ENCODE data around the gene SYNE3.

SYNE3 gene

DNA sequence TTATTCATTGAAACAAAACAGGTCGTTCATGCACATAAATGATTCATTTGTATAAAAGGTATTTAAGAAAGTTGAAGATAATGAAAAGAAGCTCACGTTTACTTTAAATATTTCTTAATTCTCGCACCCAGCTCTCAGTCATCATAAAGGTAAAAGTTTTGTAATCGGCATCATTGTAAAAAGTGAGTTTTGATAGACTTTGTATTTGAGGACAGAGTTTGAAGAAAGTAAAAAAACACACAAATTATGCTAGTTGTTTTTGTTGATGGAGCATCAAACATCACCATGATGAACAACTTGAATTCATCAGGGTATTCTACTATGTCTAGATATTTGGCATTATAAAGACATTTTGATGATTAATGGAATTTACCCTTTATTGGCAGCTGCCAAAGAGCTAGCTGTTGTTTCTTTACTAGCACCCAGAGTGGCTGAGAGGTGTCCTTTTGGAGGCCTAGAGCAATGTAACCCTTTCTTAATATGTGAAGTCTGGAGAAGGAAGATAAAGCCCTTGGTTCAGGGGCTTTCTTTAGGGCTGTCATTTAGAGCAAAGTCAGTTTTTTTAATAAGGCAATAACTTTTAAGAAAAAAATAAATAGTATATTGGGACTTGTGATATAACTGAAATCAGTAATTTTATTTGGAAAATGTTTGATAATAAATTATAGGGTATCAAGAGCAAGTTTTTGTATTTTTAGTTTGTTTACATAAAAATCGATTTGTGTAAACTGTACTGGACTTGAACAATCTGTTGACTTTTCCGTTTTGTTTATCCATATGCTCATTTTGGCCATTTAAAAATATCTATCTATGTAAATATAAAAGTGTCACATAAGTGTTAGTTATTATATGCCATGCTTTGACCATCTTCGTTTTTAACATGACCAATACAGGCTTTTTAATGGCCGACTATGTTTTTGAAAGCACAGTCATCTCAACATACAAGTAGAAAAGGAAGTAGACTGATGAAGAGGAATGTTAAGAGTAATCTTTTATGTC lies 25.8 kb upstream of the SYNE3 start:
- DNase-seq (ENCODE audit: low read depth, low spot score): no peak

DNA sequence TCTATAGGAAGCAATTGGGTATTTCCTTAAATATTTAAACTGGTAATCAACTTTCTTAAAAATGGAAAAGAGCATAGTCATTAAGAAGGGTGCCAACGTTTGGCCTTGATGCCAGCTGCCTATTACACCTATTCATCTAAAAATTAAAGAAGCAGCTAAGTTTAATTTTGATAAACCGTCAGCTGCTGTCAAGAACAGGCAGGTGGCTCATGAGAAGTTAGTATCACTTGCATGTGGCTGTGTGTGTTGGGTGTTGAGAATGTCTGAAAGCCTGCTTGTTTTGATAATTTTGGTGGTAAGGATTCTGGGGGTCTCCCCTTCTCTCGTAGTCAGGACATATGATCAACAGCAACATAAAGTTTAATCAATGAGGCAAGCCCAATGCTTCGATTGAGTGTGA lies 24.9 kb upstream of the SYNE3 start:
- no peak for DNase-seq (ENCODE audit: low read depth, low spot score)

DNA sequence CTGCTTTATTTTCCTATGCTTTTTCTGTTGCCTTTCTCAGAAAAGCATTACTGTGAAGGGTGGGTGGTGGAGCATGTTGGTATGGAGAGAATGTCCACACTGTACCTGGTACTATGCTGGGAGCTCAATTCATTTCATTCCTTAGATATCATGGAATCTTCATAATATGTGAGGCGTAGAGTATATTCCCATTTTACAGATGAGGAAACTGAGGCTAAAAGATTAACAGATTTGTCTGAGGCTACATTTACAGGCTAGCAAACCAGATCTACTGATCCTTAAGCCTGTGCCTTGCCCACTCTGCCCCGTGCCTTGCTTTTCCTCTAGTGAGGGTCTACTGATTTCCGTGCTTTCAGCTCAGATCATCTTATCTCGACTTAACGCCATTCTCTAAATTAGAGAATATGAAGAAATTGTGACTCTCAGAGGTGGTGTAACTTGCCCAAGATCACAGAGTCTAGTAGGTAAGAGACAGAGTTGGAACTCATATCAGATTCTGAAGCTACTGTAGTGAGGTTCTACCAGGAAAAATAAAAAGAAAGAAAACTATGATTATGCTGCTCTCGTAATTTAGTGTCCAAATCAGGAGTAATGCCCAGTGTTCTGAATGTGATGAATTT lies 23.9 kb upstream of the SYNE3 start:
- no peak for DNase-seq (ENCODE audit: low read depth, low spot score)

DNA sequence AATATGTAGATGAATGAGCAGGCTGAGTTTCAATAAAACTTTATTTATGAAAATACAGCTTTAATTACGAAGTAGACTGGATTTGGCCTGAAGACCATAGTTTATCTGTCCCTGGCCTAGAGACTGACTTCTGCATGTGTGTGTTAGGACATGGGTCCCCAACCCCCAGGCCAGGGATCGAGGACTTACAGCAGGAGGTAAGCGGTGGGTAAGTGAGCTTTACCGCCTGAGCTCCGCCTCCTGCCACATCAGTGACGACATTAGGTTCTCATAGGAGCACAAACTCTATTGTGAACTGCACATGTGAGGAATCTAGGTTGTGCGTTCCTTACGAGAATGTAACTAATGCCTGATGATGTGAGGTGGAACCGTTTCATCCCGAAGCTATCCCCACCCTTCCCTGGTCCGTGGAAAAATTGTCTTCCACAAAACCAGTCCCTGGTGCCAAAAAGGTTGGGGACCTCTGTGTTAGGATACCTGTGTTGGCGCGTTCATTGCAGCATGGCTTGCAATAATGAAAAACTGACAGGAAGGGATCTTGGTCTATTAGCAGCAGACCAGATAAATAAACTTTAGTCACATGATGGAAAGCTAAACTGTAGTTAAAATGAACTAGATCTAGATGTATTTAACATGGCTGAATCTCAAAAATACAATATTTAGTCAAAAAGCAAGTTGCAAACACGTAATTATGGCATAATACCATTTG lies 22.5 kb upstream of the SYNE3 start:
- no peak for DNase-seq (ENCODE audit: low read depth, low spot score)

DNA sequence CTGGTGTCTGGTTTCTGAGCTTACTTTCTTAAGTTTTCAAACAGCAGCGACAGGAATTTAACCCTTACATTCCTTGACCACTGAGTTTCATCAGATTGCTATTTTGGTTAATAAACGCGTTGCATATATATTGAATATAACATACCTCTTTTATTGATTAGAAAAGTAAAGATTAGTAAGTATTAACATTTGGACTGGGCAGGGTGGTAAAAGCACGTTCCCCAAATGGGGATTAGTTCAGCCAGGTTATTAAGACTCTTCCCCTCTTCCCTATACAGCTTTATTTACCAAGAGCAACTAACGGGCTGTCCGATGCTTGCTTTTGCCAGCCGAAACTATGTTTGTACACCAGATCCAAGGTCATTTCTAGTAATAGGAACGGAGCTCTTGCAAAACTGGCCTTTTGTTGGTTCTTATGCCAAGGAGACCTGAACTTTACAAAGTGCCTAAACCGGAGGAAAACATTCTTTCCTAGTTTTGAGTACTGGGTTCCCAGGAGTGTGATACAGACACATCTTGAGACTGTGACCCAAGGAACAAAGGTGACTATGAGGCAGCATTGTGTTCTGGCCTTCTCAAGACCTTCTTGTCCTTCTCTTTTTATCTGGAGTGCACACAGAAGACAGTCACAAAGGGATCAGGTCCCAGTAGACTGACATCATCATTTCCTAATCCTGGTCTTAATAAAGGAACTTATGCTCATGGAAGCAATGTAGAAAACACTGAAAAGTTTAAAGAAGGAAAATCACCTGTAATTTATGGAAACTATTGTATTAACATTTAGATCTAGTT lies 21.0 kb upstream of the SYNE3 start:
- no peak for DNase-seq (ENCODE audit: low read depth, low spot score)

DNA sequence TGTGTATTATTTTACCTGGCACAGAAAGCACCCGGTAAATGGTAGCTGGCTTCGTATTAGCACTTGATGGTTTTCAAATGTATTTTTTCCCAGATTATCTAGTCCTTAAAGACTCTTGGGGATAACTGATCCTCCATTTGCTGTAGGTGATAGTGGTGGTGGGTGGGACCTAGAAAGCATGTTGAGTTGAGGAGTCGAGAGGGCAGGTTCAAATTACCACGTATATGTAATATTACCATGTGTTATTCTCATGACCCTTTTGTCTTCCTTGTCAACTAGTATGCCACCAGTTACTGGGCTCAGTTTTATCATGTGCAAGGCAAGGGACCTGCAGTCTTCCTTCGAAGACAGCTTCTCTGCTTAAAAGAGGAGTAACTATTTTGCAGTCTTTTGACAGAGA lies 20.2 kb upstream of the SYNE3 start:
- no peak for DNase-seq (ENCODE audit: low read depth, low spot score)

DNA sequence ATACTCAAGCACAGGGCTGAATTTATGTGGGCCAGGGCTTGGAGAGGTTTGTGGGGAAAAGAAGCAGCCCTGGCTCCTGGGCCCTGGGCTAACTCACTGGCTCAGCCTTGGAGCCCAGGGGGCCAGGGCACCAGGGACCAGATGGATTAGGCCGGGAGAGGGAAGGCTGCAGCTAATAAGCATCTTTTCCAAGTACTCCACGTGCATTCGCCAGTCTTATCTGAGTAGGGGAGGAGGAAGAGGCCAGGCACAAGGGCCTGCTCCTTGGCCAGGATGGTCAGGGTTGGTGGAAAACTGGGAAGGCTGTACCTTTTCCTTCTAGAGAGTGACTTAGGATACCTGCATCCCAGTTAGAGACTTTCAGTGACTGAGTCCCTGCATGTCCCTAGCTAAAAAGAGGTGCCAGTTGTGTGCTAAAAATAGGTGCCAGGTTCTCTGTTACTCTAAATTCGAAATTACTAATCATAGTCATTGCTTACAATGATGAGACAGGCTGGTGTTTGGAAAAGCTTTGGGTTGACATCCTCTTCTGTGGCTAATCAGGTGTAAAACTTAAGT lies 19.7 kb upstream of the SYNE3 start:
- DNase-seq (ENCODE audit: low read depth, low spot score): no peak

DNA sequence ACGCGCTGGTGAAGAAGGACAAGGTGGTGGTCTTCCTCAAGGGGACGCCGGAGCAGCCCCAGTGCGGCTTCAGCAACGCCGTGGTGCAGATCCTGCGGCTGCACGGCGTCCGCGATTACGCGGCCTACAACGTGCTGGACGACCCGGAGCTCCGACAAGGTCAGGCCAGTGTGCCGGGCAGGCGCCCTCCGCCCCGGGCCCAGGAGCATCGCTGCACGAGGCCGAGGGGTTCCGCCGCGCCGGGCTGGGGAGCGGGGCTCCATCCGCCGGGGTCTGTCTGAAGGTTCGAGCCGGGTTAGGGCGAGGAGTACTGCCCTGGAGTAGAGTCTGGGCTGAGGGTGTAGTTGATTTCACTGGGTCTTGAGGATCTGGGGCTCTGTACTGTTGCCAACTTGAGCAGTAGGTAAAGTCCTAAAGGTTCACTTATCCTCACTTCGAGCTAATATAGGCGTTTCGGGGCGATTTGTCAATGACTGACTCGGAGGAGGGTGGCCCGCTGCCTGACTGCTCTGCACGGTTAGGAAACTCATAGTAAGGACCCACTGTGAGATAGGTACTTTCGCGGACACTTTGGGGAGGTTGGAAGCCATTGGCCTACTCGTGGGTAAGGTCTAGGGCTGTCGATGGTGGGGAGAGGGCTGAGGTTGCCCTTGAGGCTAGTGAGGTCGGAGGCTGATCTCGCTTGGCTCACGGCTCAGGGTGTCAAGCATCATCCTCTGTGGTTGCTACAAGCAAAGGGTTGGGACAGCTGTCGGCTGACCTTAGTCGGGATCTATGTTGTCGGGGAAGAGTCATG lies 19.0 kb upstream of the SYNE3 start:
- no peak for DNase-seq (ENCODE audit: low read depth, low spot score)

DNA sequence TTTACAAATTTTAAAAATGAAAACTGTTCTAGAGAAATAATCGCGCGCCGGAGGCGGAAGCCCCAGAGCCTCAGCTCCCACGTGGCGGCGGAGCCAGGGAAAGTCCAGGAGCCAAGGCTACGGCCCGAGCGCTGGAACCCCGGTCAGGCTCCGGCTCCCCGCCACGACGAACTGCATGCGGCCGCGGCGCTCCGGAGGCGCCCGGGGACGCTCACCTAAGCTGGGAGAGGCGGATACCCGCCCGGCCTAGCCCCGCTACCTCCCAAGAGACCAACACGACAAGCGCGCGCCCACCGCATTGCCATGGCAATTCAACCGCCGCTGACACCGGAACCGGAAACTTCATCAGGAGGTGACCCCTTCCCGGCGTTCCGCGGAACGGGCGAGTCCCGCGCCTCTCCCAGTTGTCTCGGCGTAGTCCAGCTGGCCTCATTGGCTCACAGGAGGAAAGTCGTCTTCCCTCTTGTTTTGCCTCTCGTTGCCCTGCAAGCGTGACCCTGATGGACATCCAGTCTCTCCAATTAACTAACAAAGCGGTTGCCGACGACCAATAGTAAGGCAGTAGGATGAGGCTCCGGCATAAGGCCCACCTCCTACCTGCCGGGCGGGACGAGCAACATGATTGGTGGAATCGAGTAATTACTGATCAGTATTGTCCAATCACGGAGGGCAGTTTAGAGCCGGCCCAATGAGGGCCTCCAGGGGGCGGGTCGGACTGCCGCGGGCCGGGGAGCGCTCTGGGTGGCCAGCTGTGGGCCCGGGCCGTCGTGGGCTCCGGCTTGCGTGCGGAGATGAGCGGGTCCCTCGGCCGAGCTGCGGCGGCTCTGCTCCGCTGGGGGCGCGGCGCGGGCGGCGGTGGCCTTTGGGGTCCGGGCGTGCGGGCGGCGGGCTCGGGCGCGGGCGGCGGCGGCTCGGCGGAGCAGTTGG lies 18.1 kb upstream of the SYNE3 start, which contains the start of gene GLRX5:
GLRX5 (plus strand) TSS at position 752 of the 927 bp plus-strand sequence; CDS start at position 792, 40 bp downstream.
- DNase-seq (ENCODE audit: low read depth, low spot score): peak; percentile 100

DNA sequence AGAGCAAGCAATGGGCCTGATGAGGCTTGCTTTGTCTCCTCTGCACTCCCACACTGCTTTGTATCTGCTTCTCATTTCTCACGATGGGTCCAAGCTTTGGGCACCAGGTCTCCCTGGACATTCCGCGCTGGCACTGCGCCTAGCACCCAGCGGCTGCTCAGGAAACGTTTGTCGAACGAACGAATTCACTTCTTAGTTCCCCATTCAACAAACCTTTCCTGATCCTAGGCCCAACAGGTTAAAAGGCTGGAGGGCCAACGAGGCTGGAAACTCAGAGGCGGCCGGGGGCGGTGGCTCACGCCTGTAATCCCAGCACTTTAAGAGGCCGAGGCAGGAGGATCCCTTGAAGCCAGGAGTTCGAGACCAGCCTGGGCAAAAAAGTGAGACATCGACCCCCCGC lies 17.4 kb upstream of the SYNE3 start:
- DNase-seq (ENCODE audit: low read depth, low spot score): no peak

DNA sequence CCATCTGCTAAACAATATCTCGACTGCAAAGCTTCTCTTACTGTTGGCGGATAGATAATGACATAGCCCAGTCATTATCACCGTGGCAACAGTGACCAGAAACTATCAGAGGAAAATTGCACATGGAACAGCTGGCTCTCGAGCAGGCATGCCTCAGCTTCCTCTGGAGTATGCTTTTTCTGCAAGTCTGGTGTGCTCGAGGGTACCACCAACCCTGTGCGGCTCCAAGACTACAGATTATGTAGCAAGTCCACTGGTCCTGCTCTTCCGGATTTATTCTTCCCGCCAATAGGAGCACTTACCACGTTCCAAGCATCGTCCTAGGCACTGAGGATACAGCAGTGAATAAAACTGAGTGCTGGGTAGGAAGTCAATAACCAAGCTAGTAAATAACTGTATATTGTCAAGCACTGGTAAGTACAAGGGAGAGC lies 17.0 kb upstream of the SYNE3 start:
- DNase-seq (ENCODE audit: low read depth, low spot score): no peak

DNA sequence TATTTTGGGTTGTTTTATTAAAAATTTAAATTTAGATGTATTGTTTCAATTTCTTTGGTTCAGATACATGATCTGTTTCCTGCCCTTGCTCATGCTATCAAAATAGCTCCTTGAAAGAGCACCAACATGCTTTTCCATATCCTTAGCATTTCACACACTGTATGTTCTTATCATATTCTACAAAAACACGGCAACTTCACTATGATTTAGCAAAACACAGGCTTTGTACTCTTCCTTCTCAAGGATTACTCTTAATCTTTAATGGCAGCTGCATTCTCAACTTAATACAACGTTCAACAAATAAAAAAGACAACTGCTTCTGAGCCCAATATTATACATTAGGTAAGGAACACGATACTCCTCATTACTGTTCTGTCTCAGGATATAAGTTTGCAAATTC lies 15.5 kb upstream of the SYNE3 start:
- DNase-seq (ENCODE audit: low read depth, low spot score): no peak

DNA sequence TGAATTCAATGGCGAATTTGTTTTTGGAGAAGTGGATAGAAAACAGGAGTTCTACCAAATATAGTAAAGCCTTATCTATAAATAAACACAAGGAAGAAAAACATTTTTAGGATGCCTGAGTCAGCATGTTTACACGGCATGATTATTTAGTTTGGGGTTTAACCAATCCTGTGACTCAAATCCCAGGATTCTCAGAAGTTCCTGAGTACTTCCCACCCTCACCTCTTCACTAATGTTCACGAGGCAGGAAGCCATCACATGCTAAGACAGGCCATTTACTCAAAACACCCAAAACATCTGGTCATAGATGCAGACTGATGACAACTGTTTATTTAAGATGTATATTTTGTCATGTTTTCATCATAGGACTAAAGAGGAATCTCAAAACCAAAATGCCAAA lies 15.0 kb upstream of the SYNE3 start:
- no peak for DNase-seq (ENCODE audit: low read depth, low spot score)

DNA sequence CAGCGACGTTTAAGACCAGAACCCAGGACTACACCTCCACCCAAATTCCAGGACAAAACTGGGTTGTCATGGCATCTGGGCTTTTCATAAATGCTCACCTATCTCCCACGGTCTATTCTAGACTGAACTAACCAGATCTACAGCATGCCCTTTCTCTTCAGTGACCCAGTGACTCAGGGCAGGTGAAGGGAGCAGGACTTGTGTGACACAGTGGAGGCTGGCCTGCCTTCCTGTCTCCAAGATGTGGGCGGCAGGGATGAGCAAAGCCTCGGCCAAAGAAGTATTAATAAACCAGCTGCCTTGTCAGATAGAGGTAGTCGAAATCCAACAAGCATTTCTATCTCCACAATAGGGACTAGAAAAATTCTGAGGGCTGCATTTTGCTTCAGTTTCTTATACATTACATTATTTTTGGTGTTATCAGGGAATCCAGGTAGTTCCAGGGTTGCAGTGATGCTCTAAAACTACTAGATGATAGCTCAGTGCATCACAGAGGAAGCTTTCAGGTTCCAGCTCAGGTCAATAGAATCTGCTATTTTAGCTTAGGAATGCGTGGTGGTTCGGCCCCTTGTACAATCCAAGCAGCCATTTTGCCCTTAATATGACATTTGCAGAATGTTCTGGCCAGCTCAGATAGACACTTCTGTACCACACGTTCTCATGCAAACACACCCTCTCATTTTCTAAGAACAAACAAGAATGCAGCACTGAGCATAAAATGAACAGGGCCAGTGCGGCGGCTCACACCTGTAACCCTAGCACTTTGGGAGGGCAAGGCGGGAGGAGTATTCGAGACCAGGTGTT lies 14.2 kb upstream of the SYNE3 start:
- DNase-seq (ENCODE audit: low read depth, low spot score): no peak

DNA sequence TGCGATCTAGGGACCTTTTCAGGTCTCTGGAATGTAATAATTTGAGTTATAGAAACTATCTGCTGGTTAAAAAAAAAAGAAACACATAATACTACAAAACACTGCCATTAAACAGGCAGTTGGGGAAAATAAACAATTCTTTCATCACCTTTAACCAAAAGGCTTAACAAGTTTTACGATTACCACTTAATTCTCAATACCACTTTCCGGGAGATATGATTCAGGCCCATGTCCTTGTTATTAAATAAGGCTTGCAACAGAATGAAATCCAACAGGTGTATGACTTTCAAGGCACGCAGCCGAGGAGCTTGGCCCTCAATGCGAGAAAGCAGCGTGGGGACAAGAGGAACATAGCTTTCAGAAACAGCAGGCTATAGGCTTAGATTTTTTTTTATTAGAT lies 12.8 kb upstream of the SYNE3 start:
- no peak for DNase-seq (ENCODE audit: low read depth, low spot score)

DNA sequence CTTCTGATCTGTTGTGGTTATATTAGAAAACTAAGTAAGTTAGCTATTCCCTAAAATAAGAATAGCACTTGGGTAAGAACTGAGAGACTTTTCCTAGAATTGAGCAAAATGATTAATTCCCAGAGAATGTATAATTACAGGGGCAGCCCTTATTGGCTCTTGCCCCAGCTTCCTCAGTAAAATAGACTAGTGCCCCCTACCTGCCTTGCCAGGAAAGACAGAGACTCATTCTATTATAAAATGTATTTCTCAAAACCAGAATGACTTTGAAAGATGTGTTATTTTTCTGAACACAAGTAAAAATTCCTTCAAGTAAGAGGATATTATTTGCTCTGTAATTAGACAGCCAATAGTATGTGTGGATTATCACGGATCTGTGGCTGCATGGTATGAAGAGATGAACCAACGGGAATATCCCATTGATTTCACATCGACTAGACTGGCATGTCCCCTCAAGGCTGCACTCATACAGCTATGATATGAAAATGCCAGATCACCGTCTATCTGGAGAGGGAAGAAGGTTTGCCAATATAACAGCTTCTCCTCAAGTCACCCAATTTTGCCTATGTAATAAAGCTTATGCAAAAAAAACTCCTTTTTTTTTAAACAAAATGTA lies 11.0 kb upstream of the SYNE3 start:
- no peak for DNase-seq (ENCODE audit: low read depth, low spot score)

DNA sequence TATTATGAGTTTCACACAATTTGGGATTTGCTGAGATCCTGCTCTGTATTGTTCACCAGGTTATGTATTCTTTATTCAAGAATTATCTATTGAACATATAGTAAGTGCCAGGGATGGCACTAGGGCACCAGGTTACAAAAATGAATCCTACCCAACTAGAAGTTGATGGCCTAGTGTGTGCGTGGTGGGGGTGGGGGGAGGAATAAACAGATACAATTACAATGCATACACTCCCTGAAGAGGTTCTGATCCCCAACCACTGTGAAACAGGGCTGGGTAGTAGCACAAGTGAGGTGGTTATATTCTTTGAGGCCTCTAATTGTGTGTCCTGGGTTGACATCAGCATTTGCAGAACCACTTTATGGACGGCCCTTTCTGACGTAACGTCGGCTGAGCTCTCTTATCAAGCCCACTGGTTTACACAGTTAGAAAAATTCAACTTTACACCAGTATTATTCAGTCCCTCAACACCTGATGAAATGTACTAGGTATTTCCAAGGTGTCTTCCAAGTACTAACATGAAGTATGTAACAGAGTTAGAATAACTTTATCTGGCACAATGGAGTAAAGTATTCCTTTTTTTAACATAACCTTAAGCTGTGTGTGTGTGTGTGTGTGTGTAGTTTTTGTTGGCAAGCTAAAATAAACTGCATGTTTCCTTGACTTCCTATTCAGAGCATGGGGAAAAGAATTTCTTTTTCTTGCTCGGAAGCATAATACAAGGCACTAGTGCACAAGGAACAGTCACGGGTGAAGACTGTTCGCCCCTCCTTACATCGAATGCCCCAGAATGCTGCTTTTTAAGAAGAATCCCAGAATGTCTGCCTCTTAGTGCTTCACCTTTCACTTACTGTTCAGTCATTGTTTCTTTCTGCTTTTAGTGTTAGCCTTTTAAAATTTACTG lies 10.3 kb upstream of the SYNE3 start:
- no peak for DNase-seq (ENCODE audit: low read depth, low spot score)
